Activated CD4-positive, alpha-beta T cell treated with anti-CD3 and anti-CD28 coated beads, Interleukin-2, amount 50 U/mL, for 48 hours (primary cell): ENCODE data around the gene IL15RA.
A peak's percentile ranks its signal among the peaks of the same experiment; 100 is the strongest.
"Not testable (repeated sequence)": the region's sequence is repeated elsewhere in the genome, so short reads cannot be mapped to it uniquely, and the experiment has no call there.

Experiments
- DNase-seq, 2 experiments: peaks; one replicate each; pipeline ENCODE4 v3.0.0-alpha.2; 2020

Gene IL15RA

DNA sequence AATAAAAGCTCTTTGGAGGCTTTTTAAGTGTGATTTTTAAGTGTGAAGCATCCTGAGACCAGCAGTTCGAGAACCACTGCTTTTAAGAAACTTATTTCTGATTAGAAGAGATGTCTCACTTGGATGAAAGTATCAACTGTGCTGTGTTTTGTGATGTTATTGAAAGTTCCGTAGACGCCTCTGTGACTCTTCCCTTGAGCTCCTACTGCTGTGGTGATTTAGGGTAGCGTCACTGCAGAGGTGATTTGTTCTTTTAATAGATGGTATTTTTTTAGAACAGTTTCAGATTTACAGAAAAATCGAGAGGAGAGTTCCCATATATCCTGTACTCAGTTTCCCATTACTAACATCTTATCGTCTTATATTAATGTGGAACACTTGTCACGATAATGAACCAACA is 57.8 kb downstream of the IL15RA start:
- DNase-seq = no peak

DNA sequence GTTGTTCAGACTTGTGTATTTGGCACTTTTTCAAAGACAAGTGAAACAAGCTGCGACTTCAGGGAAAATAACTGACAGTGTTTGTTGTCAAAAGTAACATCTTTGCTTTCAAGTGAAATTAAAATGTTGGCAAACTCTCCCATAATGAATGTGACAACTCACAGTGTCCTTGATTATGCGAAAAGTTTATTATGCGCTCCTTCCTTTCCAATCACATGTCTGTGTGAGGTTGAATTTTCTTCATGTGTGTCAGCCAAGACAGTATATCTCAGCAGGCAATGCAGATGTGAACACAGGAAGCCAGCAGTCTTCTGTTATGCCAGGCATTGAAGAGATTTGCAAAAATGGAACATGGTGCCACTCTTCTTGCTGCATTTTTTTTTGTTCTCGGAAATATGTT is 58.6 kb downstream of the IL15RA start:
- no peak for DNase-seq

DNA sequence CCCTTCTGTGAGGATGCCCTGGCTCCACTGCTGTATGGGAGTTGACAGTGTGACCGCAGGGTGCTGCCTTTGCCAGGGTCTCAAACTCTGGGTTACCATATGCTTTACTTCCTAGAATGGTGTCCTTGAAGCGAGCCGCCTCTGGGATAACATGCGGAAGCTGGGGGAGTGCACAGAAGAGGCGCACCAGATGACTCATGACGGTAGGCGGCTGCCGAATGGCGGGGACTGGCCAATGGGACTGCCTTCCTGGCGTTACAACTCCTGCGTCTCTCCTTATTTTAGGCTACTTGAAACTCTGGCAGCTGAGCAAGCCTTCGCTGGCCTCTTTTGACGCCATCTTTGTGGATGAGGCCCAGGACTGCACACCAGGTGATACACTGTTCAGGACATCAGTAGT is 60.0 kb downstream of the IL15RA start:
- DNase-seq = no peak

DNA sequence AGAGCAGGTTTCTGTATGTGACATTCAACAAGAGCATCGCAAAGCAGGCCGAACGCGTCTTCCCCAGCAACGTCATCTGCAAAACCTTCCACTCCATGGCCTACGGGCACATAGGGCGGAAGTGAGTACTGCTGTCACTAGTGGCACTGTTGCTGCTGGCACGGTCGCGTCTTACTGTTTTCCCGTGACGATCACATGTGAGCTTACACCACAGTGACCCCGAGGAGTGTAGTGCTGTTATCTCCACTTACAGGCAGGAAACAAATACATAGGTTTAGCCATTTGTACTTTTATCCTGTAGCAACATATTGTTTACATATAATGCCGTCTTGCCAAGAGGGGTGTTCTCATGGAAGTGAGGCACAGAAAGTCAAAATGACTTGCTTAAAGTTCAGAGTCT is 61.9 kb downstream of the IL15RA start:
- DNase-seq = no peak

DNA sequence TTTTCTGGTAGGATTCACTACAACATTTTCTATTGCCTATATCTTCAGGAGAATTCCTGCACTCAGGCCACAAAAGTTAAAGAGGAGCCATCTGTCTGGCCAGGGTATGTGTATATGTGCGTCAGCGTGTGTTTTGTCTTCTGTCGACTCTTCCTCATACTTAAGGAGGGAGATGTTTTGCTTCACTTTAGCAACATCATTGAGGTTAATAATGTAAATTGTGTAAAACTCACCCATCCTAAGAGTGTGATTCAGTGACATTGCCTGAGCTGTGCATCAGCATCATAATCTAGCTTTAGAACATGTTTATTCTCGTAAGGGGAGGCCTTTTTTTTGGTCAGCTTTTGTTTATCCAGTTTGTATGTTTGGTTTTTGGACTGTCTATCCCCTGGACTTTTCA is 63.6 kb downstream of the IL15RA start:
- DNase-seq = no peak

DNA sequence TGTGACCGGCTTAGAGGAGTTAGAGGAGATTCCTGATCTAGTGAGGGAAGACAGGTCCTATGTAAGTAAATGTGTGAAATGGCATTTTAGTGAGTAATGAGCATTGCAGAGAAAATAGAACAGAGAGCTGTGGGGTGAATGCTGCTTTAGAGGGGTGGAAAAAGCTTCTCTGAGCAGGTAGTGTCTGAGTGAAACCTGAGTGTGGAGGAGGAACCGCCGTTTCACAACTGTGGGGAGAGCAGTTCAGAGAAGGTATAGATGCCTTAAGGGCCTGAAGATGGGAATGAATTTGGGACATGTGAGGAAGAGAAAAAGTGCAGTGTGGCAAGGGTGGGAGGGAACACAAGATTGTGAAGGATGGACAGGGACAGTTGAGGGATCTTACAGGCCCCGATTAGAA is 65.7 kb downstream of the IL15RA start:
- no peak for DNase-seq

DNA sequence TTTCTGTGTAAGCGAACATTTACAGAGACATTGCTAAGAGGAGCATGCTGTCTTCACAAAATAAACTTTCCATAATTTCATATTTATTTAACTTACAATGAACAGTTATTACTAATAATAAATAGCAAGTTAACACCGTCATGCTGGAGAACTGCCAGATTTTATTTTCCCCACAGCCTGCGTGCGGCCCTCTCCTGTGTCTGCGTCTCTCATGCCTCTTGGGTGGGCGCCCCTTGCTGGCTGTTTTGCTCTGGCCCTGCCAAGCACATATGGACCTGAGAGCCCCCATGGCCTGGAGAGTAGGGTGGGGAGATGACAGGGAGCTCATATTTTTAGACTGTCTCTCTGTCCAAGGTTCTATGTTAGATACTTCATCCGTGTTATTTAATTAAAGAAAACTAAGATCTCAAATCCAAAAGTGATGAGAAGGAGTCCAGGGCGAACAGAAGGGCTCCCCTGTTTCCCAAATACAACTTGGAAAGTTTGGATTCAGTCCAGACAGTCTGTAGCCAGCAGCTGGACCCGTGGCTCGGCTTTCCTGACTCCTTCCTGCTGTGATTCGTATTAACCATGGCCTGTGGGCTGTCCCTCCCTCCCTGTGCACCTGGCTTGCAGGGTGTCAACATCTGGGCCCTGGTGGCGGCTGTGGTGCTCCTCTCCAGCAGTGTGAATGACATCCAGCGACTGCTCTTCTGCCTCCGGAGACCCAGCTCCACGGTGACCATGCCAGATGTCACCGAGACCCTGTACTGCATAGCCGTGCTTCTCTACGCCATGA is 66.8 kb downstream of the IL15RA start:
- DNase-seq = no peak

DNA sequence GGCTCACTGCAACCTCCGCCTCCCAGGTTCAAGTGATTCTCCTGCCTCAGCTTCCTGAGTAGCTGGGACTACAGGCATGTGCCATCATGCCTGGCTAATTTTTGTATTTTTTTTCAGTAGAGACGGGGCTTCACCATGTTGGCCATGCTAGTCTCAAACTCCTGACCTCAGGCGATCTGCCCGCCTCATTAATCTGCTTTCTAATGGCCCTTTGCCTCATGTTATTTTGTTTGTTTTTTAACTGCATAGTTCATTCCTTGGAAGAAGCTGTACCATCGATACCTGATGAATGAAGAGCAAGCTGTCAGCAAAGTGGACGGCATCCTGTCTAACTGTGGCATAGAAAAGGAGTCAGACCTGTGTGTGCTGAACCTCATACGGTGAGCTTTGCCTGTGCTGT is 68.7 kb downstream of the IL15RA start:
- DNase-seq = not testable (repeated sequence)

DNA sequence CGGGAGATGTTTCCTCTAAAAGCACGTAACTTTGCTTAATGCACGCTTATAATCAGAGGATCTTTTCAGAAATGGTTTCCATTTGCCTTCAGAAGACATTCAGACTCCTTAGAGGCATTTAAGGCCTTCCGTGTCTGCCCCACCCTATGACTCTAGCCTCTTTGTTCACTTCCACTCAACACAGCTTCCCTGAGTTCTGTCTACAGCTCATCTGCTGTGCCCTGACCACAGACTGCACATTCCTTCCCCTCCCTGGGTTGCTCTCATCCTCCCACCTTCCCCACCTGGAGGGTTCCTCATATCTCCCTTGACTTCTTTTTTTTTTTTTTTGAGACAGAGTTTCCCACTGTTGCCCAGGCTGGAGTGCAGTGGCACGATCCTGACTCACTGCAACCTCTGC is 70.7 kb downstream of the IL15RA start:
- DNase-seq = no peak

DNA sequence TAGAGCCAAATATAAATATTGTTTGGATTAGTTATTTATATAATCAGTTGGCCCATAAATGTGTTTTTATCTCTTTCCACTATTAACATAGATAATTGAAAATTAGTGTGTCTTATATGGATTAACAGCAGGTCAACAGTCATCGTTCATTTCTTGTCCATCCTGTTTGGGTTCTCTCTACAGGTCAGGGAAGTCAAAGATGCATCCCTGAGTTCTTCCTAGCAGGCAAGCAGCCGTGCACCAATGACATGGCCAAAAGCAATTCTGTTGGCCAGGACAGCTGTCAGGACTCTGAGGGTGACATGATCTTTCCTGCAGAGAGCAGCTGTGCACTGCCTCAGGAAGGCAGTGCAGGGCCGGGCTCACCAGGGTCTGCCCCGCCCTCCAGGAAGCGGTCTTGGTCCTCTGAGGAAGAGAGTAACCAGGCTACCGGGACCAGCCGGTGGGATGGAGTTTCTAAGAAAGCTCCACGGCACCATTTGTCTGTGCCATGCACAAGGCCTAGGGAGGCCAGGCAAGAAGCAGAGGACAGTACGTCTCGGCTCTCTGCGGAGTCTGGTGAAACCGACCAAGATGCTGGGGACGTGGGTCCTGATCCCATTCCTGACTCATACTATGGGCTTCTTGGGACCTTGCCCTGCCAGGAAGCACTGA is 71.4 kb downstream of the IL15RA start:
- no peak for DNase-seq

DNA sequence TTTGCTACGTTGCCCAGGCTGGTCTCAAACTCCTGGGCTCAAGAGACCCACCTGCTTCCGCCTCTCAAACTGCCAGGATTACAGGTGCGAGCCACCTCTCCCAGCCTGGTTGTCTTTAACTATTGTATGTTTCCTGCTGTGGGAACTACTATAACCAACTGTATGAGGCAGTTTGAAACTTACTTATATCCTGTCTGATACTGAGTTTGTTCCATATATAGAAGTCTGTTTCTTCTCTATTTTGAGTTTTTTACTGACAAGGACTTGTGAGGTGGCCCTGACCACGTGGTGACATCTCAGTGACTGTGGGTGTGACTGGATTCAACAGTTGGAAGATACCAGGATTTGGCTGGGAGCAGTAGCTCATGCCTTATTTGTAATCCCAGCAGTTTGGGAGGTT is 73.1 kb downstream of the IL15RA start:
- DNase-seq = peak in 1 of 2 experiments; percentile 24

DNA sequence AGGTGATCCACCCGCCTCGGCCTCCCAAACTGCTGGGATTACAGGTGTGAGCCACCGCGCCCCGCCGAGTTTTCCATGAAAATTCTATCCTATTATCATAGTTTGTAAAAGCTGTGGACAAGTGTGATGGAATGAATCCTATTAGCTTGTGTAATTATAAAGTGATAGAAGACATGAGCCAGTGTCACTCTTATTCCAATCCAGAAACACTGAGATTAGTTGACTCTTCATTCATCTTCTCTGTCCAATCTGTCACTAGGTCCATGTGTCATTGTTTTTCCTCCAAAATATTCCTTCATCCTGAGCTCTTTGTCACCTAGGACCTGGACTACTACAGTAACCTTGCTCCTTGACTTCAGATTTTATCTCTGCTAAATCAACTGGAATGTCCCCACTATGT is 73.8 kb downstream of the IL15RA start:
- no peak for DNase-seq

DNA sequence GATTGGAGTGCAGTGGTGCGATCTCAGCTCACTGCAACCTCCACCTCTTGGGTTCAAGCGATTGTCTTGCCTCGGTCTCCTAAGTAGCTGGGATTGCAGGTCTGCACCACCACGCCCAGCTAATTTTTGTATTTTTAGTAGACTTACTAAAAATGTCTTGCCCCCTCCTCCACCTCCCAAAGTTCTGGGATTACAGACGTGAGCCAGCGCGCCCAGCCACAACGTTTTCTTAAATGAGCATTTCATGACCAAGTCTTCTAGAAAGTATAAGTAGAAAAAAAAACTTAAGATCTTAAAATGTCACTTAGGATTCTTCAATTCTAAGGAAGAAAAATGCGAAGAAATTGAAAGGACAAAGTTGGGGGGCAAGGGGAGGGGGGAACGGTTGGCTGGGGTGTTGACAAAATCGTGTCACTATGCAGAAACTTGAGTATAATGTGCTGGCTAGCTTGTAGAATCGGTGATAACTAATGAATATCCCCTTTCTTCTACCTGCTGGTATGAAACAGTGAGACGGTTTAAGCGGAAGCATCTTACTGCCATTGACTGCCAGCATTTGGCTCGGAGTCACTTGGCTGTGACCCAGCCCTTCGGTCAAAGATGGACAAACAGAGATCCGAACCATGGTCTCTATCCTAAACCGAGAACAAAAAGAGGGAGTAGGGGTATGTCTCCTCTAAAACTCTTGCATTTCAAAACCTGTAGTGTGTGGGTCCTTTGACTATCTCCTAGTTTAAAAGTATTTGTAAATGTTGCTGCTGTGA is 74.7 kb downstream of the IL15RA start:
- no peak for DNase-seq
